GM21529 (cell line): ENCODE measurements around the gene SLC9A8.
"Not testable (repeated sequence)": the region's sequence is repeated elsewhere in the genome, so short reads cannot be mapped to it uniquely, and the experiment has no call there.

Source experiments
- ATAC-seq: cut with Tn5 transposase; IDR thresholded peaks from one replicate; pipeline ENCODE4 v1.9.1; 2021; ENCODE audit not compliant: unreplicated experiment

The SLC9A8 gene

DNA sequence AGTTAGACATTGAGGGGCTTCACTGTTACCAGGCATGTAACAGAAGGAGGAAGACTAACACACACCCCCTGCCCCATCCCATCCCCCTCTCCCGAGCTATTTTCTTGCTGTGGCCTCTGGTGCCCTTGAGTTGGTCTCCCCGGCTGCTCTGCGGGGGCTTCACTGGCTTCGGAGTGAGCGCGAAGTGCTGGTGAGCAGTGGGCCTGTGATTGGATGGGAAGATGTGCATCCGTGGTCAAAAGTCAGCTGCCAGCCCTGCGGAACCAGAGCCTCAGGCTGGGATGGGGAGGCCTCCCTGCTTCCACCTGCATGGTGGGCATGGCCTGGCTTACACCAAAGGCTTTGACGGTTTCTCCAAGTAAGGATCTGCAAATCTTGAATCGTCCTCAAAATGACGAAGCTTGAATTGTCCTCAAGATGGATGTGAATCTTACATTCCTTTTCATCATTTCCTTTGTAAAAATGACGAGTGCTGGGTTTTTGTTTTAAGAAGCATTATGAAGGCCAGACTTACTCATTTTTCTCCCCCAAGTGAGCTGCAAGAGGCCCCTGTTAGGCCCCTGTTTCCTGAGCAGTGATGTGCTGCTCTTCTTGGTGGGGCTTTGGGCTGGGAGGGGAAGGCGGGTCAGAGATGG, 79.0 kb downstream of the SLC9A8 start:
- no peak for ATAC-seq

DNA sequence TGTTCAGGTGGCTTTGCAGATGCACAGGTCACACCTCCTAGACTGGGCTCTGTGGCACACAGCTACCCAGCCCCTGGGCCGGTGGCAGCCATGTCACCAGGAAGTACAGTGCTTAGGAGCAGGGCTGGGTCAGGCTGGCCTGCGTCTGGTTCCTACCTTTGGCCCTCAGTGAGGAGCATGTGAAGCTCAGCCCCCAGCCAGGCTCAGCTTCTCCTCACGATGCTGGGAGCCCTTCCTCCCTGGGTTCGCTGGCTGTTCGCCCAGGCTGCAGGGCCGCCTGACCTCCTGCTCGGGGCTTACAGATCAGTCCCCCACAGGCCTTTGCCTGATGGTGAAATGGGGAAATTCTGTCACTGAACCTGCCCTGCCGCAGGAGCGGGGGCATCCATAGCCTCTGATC, 79.6 kb downstream of the SLC9A8 start:
- ATAC-seq = no peak

DNA sequence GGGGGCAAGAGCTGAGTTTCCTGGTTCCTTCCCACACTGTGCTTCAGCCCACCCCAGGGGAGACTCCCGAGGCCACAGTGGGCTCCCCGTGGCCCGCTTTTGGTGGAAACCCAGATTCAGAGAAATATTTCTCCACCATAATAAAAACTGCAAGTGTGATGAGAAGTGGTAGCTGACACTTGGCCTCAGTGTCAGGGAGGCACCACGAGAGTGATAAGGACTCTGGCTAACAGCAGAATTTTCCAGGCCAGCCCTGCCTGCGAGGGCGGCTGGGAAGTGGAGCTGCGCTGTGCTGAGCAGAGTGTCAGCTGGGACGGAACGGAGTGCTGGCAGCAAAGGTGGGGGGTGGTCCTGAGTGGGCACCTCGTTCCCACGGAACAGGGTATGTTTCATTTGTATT, 80.2 kb downstream of the SLC9A8 start:
- ATAC-seq = no peak

DNA sequence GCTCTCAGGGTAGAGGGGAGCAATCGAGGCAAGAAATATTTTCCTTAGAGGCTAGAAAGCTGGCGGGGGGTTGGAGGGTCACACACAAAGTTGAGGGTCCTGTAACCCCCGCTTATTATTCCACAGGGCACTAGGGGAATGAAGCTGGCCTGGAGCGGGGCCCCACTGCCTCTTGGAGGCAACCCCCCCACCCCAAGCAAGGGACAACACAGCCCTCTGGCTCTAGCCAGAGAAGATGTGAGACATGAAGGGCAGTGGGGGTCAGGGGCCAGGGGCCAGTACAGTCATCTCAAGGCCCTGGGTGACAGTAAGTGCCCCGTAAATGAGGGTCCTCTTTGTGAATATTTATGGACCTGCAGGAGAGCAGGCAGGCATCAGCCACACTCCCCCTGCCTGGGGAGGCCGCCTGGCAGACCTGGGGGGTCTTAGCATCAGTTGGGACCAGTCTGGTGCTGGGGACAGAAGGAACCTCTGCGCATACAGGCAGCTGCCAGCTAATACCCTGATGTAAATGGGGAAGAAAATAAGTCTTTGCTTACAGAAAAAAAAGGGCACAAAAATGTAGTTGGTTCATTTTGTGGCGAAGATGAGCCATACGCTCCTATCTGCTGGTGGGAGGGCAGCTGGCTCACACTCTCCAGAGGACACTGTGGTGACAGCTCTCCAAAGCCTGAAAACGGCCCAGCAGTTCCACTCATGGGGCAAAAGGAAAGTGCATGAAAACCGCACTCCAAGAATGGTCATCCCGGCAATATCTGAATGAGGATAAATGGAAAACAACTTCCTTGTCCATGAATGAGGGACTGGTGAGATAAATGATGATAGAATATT, 80.8 kb downstream of the SLC9A8 start:
- ATAC-seq = no peak

DNA sequence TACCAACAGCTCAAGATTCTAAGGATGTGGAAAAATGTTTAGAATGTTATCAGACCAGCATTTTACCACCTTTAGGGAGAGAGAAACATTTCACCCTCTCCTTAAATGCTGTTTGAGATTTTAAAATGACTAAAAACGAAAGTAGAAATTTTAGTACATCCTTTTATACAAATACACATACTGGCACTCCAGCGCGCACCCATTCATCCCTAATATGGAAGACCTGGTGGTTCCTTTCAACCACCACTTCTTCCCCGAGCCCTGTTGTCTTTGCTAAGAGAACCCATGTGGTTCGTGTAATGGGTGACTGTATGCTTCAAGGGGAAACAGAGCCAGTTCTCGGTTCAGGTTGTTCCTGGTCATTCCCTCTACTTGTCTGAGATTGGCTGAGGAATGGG, 81.4 kb downstream of the SLC9A8 start:
- no peak for ATAC-seq

DNA sequence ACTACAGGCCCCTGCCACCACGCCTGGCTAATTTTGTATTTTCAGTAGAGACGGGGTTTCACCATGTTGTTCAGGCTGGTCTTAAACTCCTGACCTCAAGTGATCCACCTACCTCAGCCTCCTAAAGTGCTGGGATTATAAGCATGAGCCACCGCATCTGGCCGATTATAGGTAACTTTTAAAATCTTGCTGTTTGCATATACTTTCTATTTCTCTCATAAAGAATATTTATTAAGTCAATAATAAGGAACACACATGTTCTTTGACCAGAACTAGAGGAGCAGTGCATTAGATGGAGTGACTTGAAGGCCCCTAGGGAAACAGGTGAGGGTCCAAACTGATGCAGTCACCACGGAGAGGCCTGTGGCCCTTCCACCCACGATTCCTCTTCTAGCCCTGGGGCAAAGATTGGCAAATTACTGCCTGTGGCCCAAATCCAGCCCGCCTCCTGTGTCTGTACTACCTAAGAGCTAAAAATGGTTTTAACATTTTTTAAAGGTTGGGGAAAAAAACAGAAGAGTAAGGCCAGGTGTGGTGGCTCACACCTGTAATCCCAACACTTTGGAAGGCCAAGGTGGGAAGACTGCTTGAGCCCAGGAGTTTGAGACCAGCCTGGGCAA, 83.0 kb downstream of the SLC9A8 start:
- not testable (repeated sequence) for ATAC-seq

DNA sequence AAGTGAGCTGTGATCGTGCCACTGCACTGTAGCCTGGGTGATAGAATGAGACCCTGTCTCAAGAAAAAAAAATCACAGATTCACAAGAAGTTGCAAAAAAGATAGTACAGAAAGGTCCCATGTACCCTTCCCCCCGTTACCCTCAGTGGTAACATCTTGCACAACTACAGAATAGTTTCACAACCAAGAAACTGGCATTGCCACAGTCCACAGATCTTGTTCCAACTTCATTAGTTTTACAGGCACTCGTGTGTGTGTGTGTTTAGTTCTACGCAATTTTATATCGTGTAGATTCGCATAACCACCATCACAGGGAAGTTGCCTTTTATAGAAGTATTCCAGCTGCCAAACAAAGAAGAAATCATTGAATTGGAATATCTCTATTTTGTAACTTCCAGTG, 83.6 kb downstream of the SLC9A8 start:
- no peak for ATAC-seq

DNA sequence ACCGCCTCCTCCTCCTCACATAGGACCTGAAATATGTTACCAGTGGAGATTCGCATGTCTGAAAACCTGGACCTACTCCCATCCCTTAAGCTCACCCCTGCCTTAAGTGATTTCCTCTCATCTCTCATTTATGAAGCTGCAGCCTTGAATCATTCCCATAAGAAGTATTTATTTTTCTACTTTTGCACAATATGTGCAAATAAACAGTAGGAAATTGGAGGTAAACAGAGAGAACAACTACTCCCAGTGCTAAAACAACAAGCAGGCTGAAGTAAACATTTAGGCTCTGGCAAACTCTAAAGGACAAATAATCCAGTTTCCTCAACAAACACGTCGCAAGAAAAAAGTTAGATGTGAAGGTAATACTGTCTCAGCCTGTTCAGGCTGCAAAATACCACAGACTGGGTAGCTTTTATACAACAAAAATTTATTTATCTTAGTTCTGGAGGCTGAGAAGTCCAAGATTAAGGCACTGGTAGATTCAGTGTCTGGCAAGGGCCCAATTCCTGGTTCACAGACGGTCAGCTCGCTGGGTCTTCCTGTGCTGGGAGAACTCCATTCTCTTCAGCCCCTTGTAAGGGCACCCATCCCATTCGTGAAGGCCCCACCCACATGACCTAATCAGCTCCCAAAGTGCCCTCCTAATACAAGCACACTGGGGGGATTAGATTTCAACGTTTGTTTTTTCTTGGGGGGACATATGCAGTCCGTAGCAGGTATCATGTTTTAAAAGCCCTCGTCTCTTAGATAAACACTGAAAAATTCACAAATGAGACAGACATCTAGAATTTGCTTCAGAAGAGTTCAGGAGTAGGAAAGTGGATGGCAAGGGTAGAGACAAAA, 87.1 kb downstream of the SLC9A8 start:
- no peak for ATAC-seq

DNA sequence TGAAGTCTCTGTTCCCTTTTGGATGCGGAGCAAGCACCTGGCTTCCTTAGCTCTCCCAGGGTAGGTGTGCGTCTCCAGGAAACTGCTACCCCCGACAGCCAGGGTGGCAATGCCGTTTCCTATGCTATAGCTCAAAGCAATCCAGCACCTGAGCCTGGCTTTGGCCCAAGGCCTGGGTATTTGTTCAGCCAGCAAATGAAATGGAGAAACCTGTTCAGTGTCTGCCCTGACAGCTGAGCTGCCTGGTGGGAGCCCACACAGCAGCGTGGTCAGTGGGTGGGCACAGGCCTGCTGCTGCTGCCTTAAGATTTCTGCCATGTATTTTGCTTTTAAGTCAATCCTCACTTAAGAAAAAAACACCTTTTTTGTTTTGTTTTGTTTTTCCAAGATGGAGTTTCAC, 89.0 kb downstream of the SLC9A8 start:
- ATAC-seq = no peak

DNA sequence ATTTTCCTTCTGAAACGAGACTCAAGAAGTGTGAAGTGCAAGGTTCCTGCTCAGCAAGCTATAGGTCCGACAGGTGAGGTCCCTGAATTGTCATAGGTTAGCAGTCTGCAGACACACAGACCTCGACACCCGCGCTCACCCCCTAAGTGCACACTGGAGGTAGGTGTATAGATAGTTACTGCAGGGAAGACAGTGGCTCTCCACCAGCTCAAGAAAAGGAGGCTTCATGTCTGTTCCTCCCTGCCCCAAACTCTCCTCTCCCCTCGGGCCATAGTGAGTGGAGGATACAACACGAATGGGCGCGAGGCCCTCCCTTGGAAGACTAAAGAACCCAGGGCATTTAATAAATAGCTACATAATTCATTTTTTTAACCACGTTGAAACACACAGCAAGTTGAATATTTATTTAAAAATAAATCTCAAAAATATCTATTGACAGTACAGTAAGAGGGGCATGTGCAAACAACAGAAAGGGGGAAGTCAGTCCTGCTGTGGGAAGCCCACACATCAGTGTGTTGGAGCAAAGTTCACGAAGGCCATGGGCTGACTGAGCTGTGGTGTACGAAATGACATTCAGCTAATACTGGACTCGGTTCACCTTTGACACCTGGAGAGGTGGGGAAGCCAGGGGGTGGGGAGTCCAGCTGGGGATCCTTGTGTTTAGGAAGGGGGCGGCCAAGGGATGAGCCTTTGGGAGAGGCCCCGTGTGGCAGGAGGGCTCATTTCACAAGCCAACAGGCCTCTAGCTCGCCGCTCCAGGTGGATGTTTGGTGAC, 92.0 kb downstream of the SLC9A8 start:
- ATAC-seq = no peak

DNA sequence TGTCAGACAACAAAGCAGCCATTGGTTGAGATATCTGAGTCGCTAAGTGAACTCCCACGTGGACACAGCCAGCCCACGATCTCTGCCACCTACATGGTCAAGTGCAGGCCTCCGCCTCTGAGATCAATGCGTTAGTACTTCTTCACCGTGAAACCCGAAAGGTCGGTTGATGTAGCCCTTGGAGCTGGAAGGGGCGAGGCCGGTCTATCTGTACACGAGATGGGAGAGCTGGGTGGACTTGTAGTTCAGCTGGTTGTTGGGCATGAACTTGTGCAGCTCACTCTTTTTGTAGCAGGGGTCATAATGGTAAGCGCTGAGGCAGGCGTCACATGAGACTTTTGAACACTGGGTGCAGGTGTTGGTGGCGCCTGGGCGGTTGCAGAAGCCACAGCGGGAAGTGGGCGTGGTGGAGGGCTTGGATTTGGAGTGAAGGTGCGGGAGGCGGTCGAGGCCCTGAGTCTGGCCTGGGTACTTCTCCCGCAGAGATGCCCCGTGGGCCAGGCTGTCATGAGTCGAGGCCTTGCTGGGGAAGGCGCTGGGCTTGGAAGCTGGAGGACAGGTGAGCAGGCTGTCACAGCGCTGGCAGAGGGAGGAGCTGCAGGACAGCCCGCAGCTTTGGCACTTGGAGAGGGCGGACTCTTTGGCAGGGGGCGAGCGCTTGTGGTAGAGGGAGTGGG, 92.9 kb downstream of the SLC9A8 start:
- no peak for ATAC-seq

DNA sequence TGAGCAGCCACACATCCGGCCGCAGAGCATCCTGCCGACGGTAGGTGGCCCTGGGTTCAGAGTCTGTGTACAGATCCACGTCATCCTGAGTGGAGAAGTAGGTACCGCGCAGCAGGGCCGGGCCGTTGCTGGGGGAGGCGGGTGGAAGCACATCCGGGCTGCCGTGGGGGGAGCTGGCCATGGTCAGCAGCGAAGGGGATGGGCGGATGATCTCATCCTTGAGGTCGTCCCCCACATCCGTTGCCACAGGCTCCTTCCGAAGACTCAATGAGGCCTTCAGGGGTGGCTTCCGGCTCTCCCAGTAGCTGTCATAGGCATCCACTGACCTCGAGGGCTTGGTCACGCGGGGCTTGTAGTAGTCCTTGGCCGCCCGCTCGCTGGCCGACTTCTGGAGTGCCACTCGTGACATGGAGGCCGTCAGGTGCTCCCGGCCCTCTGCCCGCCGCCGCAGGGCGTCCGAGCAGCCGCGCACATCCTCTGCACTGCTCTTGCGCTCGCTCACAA, 93.5 kb downstream of the SLC9A8 start:
- ATAC-seq = no peak

DNA sequence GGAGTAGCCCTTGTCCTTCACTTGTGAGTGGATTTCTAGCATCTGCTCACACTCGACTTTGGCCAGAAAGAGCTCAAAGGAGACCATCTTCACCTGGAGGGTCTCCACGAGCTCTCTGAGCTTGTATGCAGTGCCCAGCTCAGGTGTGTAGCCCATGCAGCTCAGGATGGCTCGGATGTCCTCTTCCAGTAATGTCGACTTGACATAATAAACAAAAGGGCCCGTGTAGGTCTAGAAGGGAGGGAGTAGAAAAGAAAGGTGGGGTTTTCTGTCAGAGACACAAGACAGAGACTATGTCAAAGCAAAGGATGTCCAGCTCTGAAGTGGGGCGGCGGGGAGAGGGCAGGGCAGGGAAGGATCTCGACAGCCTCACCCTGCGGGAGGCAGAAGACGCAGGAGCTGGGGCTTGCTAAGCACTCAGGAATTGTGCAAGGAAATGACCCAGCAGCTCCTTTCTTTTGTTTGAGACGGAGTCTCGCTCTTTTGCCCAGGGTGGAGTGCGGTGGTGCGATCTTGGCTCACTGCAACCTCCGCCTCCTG, 94.1 kb downstream of the SLC9A8 start:
- no peak for ATAC-seq

DNA sequence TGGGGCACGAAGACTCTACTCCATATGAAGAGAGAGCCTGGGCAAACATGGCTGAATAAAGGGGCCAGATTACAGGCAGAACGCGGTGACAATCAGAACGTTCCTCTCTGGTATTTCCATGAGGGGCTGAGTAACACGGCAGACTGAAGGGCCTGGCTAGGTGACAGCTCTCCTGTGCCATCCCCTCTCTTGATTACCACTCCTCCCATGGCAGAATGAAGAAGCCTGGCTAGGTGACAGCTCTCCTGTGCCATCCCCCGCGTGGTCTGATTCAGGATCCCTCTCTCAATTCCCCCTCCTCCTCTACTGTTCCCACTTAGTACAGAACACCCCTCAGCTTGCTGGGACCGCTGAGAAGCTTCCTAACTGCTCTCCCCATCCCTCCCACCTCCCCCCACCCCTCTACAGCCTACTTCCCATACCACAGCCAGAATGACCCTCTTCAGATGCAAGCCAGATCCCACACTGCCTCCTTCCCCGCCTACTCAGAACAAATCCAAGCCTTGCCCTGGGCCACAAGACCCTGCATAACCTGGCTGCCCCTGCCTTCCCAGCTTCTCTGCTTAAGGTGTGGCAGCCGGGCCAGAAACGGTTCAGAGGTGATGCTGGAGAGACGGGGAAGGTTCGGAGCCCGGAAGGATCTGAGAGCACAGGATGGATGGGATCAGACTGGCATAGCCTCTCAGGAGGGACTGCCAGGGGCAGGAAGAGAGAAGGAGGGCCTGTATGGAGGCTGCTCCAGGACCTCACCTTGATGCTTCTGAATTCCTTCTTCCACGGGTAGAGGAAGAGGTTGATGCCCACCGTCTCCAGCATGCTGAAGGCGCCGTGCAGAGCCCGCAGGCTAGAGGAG, 95.0 kb downstream of the SLC9A8 start:
- ATAC-seq = no peak

DNA sequence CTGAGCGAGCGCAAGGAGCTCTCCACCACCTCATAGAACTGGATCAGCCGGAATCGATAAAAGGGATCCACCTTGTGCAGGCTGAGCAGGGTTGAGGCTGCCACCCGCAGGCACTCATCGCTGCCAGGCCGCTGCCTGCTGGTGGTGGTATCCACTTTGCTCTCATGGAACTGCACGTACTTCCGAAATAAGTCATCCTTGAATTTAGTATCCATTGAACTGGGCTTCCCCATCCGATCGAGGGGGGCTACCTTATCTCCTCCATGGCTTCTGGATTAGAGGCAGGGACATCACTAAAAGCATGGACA, 95.6 kb downstream of the SLC9A8 start:
- no peak for ATAC-seq

DNA sequence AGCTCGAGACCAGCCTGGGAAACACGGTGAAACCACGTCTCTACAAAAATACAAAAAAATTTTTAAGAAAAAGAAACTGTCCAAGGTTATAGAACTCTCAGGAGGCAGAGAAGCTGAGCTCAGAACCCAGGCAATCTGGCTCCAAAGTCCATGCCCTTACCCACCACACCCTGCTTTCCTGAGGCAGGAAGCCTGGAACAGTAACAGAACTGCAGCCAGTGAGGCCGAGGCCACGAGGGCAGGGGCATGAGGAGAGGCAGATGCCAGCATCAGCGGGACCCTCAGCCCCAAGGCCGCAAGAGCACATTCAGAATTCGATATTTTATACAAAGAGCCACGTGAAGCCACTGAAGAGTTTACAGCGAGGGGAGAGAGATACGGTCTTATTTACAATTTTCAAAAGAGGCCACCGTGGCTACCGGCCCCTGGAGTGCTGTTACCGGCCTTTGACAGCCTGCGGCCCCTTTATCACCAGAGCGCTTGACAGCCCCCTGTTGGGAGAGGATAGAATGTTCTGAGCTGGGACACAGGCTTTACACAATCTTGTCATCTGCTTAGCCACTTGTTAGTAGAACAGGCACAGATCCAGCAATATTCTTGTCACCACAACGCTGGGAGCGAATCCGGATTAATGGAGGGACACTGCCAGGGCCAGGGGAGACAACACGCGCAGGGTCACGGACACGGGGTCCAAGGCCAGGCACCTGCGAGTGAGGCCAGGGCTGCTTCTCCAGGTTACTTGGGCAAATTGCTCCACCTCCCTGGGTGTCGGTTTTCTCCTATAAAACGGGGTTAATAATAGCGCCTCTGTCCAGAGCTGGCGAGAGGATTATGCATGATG, 97.1 kb downstream of the SLC9A8 start:
- ATAC-seq = no peak

DNA sequence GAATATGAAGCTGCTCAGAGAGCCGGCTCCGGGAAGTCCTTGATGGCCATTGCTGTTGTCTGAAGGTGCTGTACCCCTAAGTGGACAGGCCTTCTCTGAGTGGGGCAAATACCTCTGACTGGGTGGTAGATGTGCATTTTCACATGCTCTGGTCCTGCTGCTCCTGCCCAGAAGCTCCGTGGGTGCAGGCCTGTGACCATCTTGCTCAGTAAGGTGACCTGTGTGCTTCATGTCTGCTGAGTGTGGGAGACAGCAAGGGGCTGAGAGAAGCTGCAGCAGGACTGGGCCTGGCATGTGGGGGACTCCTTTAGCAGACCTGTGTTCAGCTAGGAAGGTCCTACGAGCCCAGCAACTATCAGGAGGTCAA, 97.7 kb downstream of the SLC9A8 start:
- no peak for ATAC-seq
